Muscle layer of colon (tissue), 2 donors: ENCODE data around the gene CYB5B.
A peak's percentile ranks its signal among the peaks of the same experiment; 100 is the strongest.

Experiments
- H3K27ac ChIP-seq: one replicate; pipeline ENCODE4 v1.7.0; 2013; ENCODE audit warnings: low read depth, mild to moderate bottlenecking, low read length, moderate library complexity
- H3K27me3 ChIP-seq, 2 donors: one replicate each; pipeline ENCODE4 v1.7.0; 2013; ENCODE audit warnings: low read length in 2 of 2, mild to moderate bottlenecking in 2 of 2; ENCODE audit not compliant: insufficient read depth in 2 of 2, control insufficient read depth in 1 of 2
- H3K36me3 ChIP-seq: one replicate; pipeline ENCODE4 v1.7.0; 2013; ENCODE audit warnings: mild to moderate bottlenecking, low read length; ENCODE audit not compliant: insufficient read depth
- H3K4me1 ChIP-seq: one replicate; pipeline ENCODE4 v1.7.0; 2013; ENCODE audit warnings: mild to moderate bottlenecking, low read length; ENCODE audit not compliant: insufficient read depth
- H3K4me3 ChIP-seq, 2 donors: one replicate each; pipeline ENCODE4 v1.7.0; 2013; ENCODE audit warnings: low read length in 2 of 2, low read depth in 1 of 2, mild to moderate bottlenecking in 1 of 2, moderate library complexity in 1 of 2
- H3K9ac ChIP-seq: one replicate; pipeline ENCODE4 v1.7.0; 2013; ENCODE audit warnings: low read length
- H3K9me3 ChIP-seq: one replicate; pipeline ENCODE4 v1.7.0; 2013; ENCODE audit warnings: mild to moderate bottlenecking, low read length
- donor health status: abdominal sarcoma.
- donor health status: Adenocarcinoma of cecum.

The CYB5B gene

GRCh38 chr16:69424053-69424934, at the start of gene CYB5B:
Gene CYB5B, plus strand, starts transcription at chr16:69424619. Its CDS starts 65 bp downstream, at chr16:69424684.
- Histone ChIP-seq H3K9me3 (no peaks in the 10 kb centered on the region), H3K4me3 (peak within 1 kb of the TSS; percentile 93 to 96), H3K36me3 (peaks cover 11% of the 10 kb centered on the region)

GRCh38 chr16:69376393-69377059, 47.9 kb upstream of the CYB5B start:
- H3K27ac ChIP-seq = no peak overlapping the region
- H3K27me3 ChIP-seq = no peaks in the 10 kb centered on the region
- H3K9ac ChIP-seq = no peak overlapping the region
- no peak overlapping the region for H3K4me3 ChIP-seq
- peaks cover 36% of the 10 kb centered on the region for H3K36me3 ChIP-seq
- H3K4me1 ChIP-seq = no peaks in the 10 kb centered on the region
- no peaks in the 10 kb centered on the region for H3K9me3 ChIP-seq

More at GRCh38 chr16:69424053-69424934, at the start of gene CYB5B:
- H3K27me3 ChIP-seq = no peaks in the 10 kb centered on the region
- H3K4me1 ChIP-seq = peaks cover 13% of the 10 kb centered on the region
- H3K9ac ChIP-seq = peak within 1 kb of the TSS; percentile 92
- H3K27ac ChIP-seq = peak within 1 kb of the TSS; percentile 90

- Histone ChIP-seq H3K27me3 (no peaks in the 10 kb centered on the region), H3K4me1 (no peaks in the 10 kb centered on the region), H3K36me3 (peaks cover 35% of the 10 kb centered on the region), H3K9me3 (no peaks in the 10 kb centered on the region), H3K4me3 (no peak overlapping the region), H3K9ac (no peak overlapping the region), H3K27ac (no peak overlapping the region)
Observed at GRCh38 chr16:69378036-69378435, 46.4 kb upstream of the CYB5B start.

- peaks cover 33% of the 10 kb centered on the region for H3K36me3 ChIP-seq
- H3K4me1 ChIP-seq = peaks cover under 1% of the 10 kb centered on the region
- no peaks in the 10 kb centered on the region for H3K9me3 ChIP-seq
- H3K27ac ChIP-seq = no peak overlapping the region
- no peak overlapping the region for H3K4me3 ChIP-seq
- H3K9ac ChIP-seq = no peak overlapping the region
- H3K27me3 ChIP-seq = no peaks in the 10 kb centered on the region
Observed at GRCh38 chr16:69378760-69379159, 45.7 kb upstream of the CYB5B start.

- H3K36me3 ChIP-seq = peaks cover 38% of the 10 kb centered on the region
- no peaks in the 10 kb centered on the region for H3K27me3 ChIP-seq
Observed at GRCh38 chr16:69381231-69381630, 43.2 kb upstream of the CYB5B start.

GRCh38 chr16:69382421-69382820, 42.0 kb upstream of the CYB5B start:
- Histone ChIP-seq H3K27ac (no peak overlapping the region), H3K27me3 (no peaks in the 10 kb centered on the region), H3K4me1 (peaks cover 14% of the 10 kb centered on the region), H3K4me3 (no peak overlapping the region), H3K36me3 (peaks cover 38% of the 10 kb centered on the region), H3K9ac (no peak overlapping the region), H3K9me3 (no peaks in the 10 kb centered on the region)

More at GRCh38 chr16:69381231-69381630, 43.2 kb upstream of the CYB5B start:
- Histone ChIP-seq H3K27ac (no peak overlapping the region), H3K9me3 (no peaks in the 10 kb centered on the region), H3K4me3 (no peak overlapping the region), H3K9ac (no peak overlapping the region), H3K4me1 (peaks cover 14% of the 10 kb centered on the region)

- Histone ChIP-seq H3K9ac (peak overlapping the region; percentile 81), H3K27ac (peak overlapping the region; percentile 85), H3K36me3 (peaks cover 21% of the 10 kb centered on the region), H3K4me1 (peaks cover 14% of the 10 kb centered on the region), H3K27me3 (no peaks in the 10 kb centered on the region), H3K4me3 (peak overlapping the region; percentile 62 to 64), H3K9me3 (no peaks in the 10 kb centered on the region)
Observed at GRCh38 chr16:69384974-69385373, 39.4 kb upstream of the CYB5B start.

GRCh38 chr16:69386596-69386995, 37.8 kb upstream of the CYB5B start:
- Histone ChIP-seq H3K36me3 (peaks cover 21% of the 10 kb centered on the region), H3K9me3 (no peaks in the 10 kb centered on the region), H3K27ac (no peak overlapping the region), H3K27me3 (no peaks in the 10 kb centered on the region), H3K4me1 (peaks cover 14% of the 10 kb centered on the region), H3K4me3 (no peak overlapping the region), H3K9ac (no peak overlapping the region)

GRCh38 chr16:69393898-69394849, 30.2 kb upstream of the CYB5B start:
- H3K9me3 ChIP-seq = no peaks in the 10 kb centered on the region

GRCh38 chr16:69395859-69396186, 28.6 kb upstream of the CYB5B start:
- peaks cover 11% of the 10 kb centered on the region for H3K4me1 ChIP-seq
- H3K36me3 ChIP-seq = no peaks in the 10 kb centered on the region
- H3K9ac ChIP-seq = no peak overlapping the region
- no peak overlapping the region for H3K27ac ChIP-seq
- no peaks in the 10 kb centered on the region for H3K9me3 ChIP-seq
- H3K4me3 ChIP-seq = no peak overlapping the region
- H3K27me3 ChIP-seq = no peaks in the 10 kb centered on the region

More at GRCh38 chr16:69393898-69394849, 30.2 kb upstream of the CYB5B start:
- Histone ChIP-seq H3K27me3 (no peaks in the 10 kb centered on the region), H3K4me3 (no peak overlapping the region), H3K36me3 (no peaks in the 10 kb centered on the region), H3K27ac (no peak overlapping the region), H3K4me1 (peaks cover 11% of the 10 kb centered on the region), H3K9ac (no peak overlapping the region)
